ENCODE results near the gene KCNG2.

DNA sequence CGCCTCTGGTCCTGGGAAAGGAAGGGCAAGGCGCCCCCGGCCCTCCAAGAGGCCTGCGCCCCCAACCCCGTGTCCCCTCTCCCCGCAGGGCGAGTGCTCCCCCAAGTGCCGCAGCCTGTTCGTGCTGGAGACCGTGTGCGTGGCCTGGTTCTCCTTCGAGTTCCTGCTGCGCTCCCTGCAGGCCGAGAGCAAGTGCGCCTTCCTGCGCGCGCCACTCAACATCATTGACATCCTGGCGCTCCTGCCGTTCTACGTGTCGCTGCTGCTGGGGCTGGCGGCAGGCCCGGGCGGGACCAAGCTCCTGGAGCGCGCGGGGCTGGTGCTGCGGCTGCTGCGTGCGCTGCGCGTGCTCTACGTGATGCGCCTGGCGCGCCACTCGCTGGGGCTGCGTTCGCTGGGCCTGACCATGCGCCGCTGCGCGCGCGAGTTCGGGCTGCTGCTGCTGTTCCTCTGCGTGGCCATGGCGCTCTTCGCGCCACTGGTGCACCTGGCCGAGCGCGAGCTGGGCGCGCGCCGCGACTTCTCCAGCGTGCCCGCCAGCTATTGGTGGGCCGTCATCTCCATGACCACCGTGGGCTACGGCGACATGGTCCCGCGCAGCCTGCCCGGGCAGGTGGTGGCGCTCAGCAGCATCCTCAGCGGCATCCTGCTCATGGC is 101.3 kb downstream of the KCNG2 start:
- no peak; a peak in 1 of 4 replicates for TF ChIP-seq POLR2A (IDR thresholded peaks at IDR 0.05; ENCODE audit: insufficient read depth in 1 of 2, low read depth in 2 of 2, low read length in 2 of 2)
- TF ChIP-seq, protein P1, sequence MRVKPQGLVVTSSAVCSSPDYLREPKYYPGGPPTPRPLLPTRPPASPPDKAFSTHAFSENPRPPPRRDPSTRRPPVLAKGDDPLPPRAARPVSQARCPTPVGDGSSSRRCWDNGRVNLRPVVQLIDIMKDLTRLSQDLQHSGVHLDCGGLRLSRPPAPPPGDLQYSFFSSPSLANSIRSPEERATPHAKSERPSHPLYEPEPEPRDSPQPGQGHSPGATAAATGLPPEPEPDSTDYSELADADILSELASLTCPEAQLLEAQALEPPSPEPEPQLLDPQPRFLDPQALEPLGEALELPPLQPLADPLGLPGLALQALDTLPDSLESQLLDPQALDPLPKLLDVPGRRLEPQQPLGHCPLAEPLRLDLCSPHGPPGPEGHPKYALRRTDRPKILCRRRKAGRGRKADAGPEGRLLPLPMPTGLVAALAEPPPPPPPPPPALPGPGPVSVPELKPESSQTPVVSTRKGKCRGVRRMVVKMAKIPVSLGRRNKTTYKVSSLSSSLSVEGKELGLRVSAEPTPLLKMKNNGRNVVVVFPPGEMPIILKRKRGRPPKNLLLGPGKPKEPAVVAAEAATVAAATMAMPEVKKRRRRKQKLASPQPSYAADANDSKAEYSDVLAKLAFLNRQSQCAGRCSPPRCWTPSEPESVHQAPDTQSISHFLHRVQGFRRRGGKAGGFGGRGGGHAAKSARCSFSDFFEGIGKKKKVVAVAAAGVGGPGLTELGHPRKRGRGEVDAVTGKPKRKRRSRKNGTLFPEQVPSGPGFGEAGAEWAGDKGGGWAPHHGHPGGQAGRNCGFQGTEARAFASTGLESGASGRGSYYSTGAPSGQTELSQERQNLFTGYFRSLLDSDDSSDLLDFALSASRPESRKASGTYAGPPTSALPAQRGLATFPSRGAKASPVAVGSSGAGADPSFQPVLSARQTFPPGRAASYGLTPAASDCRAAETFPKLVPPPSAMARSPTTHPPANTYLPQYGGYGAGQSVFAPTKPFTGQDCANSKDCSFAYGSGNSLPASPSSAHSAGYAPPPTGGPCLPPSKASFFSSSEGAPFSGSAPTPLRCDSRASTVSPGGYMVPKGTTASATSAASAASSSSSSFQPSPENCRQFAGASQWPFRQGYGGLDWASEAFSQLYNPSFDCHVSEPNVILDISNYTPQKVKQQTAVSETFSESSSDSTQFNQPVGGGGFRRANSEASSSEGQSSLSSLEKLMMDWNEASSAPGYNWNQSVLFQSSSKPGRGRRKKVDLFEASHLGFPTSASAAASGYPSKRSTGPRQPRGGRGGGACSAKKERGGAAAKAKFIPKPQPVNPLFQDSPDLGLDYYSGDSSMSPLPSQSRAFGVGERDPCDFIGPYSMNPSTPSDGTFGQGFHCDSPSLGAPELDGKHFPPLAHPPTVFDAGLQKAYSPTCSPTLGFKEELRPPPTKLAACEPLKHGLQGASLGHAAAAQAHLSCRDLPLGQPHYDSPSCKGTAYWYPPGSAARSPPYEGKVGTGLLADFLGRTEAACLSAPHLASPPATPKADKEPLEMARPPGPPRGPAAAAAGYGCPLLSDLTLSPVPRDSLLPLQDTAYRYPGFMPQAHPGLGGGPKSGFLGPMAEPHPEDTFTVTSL (CRISPR knock-in tag; IDR thresholded peaks at IDR 0.05; ENCODE audit: borderline replicate concordance): no peak
- TF ChIP-seq SMARCC2 (IDR thresholded peaks at IDR 0.05): no peak
- no peak for TF ChIP-seq ZMYM3 (CRISPR knock-in tag; IDR thresholded peaks at IDR 0.05)
- no peak for TF ChIP-seq MTA1 (CRISPR knock-in tag; IDR thresholded peaks at IDR 0.05; ENCODE audit: borderline replicate concordance)
- TF ChIP-seq, protein P2, sequence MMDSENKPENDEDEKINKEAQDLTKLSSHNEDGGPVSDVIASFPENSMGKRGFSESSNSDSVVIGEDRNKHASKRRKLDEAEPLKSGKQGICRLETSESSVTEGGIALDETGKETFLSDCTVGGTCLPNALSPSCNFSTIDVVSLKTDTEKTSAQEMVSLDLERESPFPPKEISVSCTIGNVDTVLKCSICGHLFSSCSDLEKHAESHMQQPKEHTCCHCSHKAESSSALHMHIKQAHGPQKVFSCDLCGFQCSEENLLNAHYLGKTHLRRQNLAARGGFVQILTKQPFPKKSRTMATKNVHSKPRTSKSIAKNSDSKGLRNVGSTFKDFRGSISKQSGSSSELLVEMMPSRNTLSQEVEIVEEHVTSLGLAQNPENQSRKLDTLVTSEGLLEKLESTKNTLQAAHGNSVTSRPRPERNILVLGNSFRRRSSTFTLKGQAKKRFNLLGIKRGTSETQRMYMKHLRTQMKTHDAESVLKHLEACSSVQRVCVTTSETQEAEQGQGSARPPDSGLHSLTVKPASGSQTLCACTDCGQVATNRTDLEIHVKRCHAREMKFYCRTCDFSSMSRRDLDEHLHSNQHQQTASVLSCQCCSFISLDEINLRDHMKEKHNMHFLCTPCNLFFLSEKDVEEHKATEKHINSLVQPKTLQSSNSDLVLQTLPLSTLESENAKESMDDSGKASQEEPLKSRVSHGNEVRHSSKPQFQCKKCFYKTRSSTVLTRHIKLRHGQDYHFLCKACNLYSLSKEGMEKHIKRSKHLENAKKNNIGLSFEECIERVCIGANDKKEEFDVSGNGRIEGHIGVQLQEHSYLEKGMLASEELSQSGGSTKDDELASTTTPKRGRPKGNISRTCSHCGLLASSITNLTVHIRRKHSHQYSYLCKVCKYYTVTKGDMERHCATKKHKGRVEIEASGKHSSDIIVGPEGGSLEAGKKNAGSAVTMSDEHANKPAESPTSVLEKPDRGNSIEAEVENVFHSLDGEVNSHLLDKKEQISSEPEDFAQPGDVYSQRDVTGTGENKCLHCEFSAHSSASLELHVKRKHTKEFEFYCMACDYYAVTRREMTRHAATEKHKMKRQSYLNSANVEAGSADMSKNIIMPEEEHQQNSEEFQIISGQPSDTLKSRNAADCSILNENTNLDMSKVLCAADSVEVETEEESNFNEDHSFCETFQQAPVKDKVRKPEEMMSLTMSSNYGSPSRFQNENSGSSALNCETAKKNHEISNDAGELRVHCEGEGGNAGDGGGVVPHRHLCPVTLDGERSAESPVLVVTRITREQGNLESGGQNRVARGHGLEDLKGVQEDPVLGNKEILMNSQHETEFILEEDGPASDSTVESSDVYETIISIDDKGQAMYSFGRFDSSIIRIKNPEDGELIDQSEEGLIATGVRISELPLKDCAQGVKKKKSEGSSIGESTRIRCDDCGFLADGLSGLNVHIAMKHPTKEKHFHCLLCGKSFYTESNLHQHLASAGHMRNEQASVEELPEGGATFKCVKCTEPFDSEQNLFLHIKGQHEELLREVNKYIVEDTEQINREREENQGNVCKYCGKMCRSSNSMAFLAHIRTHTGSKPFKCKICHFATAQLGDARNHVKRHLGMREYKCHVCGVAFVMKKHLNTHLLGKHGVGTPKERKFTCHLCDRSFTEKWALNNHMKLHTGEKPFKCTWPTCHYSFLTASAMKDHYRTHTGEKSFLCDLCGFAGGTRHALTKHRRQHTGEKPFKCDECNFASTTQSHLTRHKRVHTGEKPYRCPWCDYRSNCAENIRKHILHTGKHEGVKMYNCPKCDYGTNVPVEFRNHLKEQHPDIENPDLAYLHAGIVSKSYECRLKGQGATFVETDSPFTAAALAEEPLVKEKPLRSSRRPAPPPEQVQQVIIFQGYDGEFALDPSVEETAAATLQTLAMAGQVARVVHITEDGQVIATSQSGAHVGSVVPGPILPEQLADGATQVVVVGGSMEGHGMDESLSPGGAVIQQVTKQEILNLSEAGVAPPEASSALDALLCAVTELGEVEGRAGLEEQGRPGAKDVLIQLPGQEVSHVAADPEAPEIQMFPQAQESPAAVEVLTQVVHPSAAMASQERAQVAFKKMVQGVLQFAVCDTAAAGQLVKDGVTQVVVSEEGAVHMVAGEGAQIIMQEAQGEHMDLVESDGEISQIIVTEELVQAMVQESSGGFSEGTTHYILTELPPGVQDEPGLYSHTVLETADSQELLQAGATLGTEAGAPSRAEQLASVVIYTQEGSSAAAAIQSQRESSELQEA (CRISPR knock-in tag; IDR thresholded peaks at IDR 0.05; ENCODE audit: not compliant biosample characterization): no peak
- no peak for TF ChIP-seq DPF2 (CRISPR knock-in tag; IDR thresholded peaks at IDR 0.05; ENCODE audit: borderline replicate concordance, low read depth)
- no peak for TF ChIP-seq ATF2 (CRISPR knock-in tag; IDR thresholded peaks at IDR 0.05)
- TF ChIP-seq, protein P3, sequence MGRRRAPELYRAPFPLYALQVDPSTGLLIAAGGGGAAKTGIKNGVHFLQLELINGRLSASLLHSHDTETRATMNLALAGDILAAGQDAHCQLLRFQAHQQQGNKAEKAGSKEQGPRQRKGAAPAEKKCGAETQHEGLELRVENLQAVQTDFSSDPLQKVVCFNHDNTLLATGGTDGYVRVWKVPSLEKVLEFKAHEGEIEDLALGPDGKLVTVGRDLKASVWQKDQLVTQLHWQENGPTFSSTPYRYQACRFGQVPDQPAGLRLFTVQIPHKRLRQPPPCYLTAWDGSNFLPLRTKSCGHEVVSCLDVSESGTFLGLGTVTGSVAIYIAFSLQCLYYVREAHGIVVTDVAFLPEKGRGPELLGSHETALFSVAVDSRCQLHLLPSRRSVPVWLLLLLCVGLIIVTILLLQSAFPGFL (CRISPR knock-in tag; IDR thresholded peaks at IDR 0.05): no peak
- no peak for TF ChIP-seq TBP (CRISPR knock-in tag; IDR thresholded peaks at IDR 0.05)
- TF ChIP-seq, protein P4, sequence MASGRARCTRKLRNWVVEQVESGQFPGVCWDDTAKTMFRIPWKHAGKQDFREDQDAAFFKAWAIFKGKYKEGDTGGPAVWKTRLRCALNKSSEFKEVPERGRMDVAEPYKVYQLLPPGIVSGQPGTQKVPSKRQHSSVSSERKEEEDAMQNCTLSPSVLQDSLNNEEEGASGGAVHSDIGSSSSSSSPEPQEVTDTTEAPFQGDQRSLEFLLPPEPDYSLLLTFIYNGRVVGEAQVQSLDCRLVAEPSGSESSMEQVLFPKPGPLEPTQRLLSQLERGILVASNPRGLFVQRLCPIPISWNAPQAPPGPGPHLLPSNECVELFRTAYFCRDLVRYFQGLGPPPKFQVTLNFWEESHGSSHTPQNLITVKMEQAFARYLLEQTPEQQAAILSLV (CRISPR knock-in tag; IDR thresholded peaks at IDR 0.05; ENCODE audit: borderline replicate concordance): no peak
- no peak for TF ChIP-seq REPIN1 (CRISPR knock-in tag; IDR thresholded peaks at IDR 0.05; ENCODE audit: borderline replicate concordance, low read depth)
- TF ChIP-seq ZSCAN25 (CRISPR knock-in tag; IDR thresholded peaks at IDR 0.05): no peak

All from HepG2 (cell line).